Osteoblast (primary cell): ENCODE measurements around the gene ROS1. TPM values are rescaled to one million over a fixed set of nuclear protein-coding genes. Genes with fewer than 3 reads are reported as not detected.

Source experiments
- DNase-seq: peaks from one replicate; pipeline ENCODE4 v3.0.0; 2011; ENCODE audit warnings: low spot score, mixed read lengths; ENCODE audit not compliant: insufficient read length; ENCODE audit errors: missing footprints
- H2AFZ ChIP-seq: 2 replicates; pipeline ENCODE4 v1.6.0; 2011; ENCODE audit warnings: mild to moderate bottlenecking, low read length
- H3K27ac ChIP-seq: 2 replicates; pipeline ENCODE4 v1.5.1; 2011; ENCODE audit warnings: mild to moderate bottlenecking, low read depth, low read length, moderate library complexity
- H3K27me3 ChIP-seq: 2 replicates; pipeline ENCODE4 v1.6.0; 2012; ENCODE audit warnings: mild to moderate bottlenecking, control low read depth, inconsistent platforms, low read length, moderate library complexity; ENCODE audit not compliant: insufficient read depth
- H3K36me3 ChIP-seq: 2 replicates; pipeline ENCODE4 v1.5.1; 2011; ENCODE audit warnings: mild to moderate bottlenecking, low read length, control low read depth, moderate library complexity; ENCODE audit not compliant: insufficient read depth
- H3K4me1 ChIP-seq: 2 replicates; pipeline ENCODE4 v1.5.1; 2011; ENCODE audit warnings: mild to moderate bottlenecking, low read length, control low read depth, moderate library complexity; ENCODE audit not compliant: insufficient read depth
- H3K4me2 ChIP-seq: 2 replicates; pipeline ENCODE4 v1.6.0; 2011; ENCODE audit warnings: mild to moderate bottlenecking, low read length; ENCODE audit not compliant: insufficient read depth
- H3K4me3 ChIP-seq: fragments of 200-600 bp; sonication (generic); 3 replicates; pipeline ENCODE4 v1.5.1; 2012; ENCODE audit warnings: mild to moderate bottlenecking, low read length, inconsistent platforms; ENCODE audit not compliant: insufficient read depth
- H3K79me2 ChIP-seq: 2 replicates; pipeline ENCODE4 v1.6.0; 2012; ENCODE audit warnings: mild to moderate bottlenecking, low read length, control low read depth, inconsistent platforms; ENCODE audit not compliant: insufficient read depth
- H3K9me3 ChIP-seq: 2 replicates; pipeline ENCODE4 v1.5.1; 2011; ENCODE audit warnings: low read depth, low read length, control low read depth
- H4K20me1 ChIP-seq: 2 replicates; pipeline ENCODE4 v1.6.0; 2012; ENCODE audit warnings: mild to moderate bottlenecking, low read length, control low read depth; ENCODE audit not compliant: insufficient read depth
- CTCF ChIP-seq: IDR thresholded peaks from 2 replicates; pipeline ENCODE4 v1.5.1; 2011; ENCODE audit warnings: mild to moderate bottlenecking, low read depth, low read length, moderate library complexity; ENCODE audit errors: extremely low read depth
- total RNA-seq: library from RNA; depleted of rRNA; stranded (reverse); fragments of >200 nt; gene quantifications from 2 replicates; pipeline ENCODE4 v1.2.3, GENCODE V29; 2012

ROS1 gene
- total RNA-seq, 1 donor, result 1.4 TPM

- H3K4me2 ChIP-seq, result no peak overlapping the region
- no peaks in the 10 kb centered on the region for H4K20me1 ChIP-seq
- H3K4me1 ChIP-seq, result peaks cover 7% of the 10 kb centered on the region
- H3K79me2 ChIP-seq, result no peaks in the 10 kb centered on the region
- H3K36me3 ChIP-seq, result no peaks in the 10 kb centered on the region
- no peak overlapping the region for H3K27ac ChIP-seq
- peaks cover 2% of the 10 kb centered on the region for H3K9me3 ChIP-seq
- TF ChIP-seq CTCF, result no peak
- DNase-seq, result no peak
- H3K27me3 ChIP-seq, result peaks cover 97% of the 10 kb centered on the region
- no peak overlapping the region for H2AFZ ChIP-seq
- no peak overlapping the region for H3K4me3 ChIP-seq
These were observed 157.8 kb downstream of the ROS1 start for GRCh38 chr6:117267766-117268534.

- DNase-seq, result no peak
- TF ChIP-seq CTCF, result no peak
- Histone ChIP-seq H3K36me3 (no peaks in the 10 kb centered on the region), H3K4me2 (no peak overlapping the region), H2AFZ (no peak overlapping the region), H4K20me1 (no peaks in the 10 kb centered on the region), H3K27ac (no peak overlapping the region), H3K79me2 (no peaks in the 10 kb centered on the region), H3K4me1 (peaks cover 7% of the 10 kb centered on the region), H3K27me3 (peaks cover 97% of the 10 kb centered on the region), H3K4me3 (no peak overlapping the region), H3K9me3 (peaks cover 2% of the 10 kb centered on the region)
These were observed 158.7 kb downstream of the ROS1 start for GRCh38 chr6:117267054-117267347.

- TF ChIP-seq CTCF, result no peak
- Histone ChIP-seq H3K4me3 (no peak overlapping the region), H3K79me2 (no peaks in the 10 kb centered on the region), H3K27me3 (peaks cover 97% of the 10 kb centered on the region), H2AFZ (no peak overlapping the region), H4K20me1 (no peaks in the 10 kb centered on the region), H3K36me3 (no peaks in the 10 kb centered on the region), H3K4me2 (peak overlapping the region; percentile 78), H3K4me1 (peaks cover 7% of the 10 kb centered on the region), H3K27ac (no peak overlapping the region), H3K9me3 (peaks cover 2% of the 10 kb centered on the region)
- peak; percentile 88 for DNase-seq
These were observed 159.3 kb downstream of the ROS1 start for GRCh38 chr6:117266257-117267053.

- no peaks in the 10 kb centered on the region for H4K20me1 ChIP-seq
- H3K27ac ChIP-seq, result no peak within 1 kb of the TSS
- peaks cover 96% of the 10 kb centered on the region for H3K27me3 ChIP-seq
- H3K36me3 ChIP-seq, result no peaks in the 10 kb centered on the region
- peak; percentile 85 for DNase-seq
- peak within 1 kb of the TSS; percentile 59 for H3K4me3 ChIP-seq
- peak within 1 kb of the TSS; percentile 78 for H3K4me2 ChIP-seq
- peak within 1 kb of the TSS; percentile 67 for H2AFZ ChIP-seq
- TF ChIP-seq CTCF, result no peak
- H3K79me2 ChIP-seq, result no peaks in the 10 kb centered on the region
- peaks cover 2% of the 10 kb centered on the region for H3K9me3 ChIP-seq
- peaks cover 7% of the 10 kb centered on the region for H3K4me1 ChIP-seq
These were observed 160.1 kb downstream of the ROS1 start, which contains the start of gene VGLL2 for GRCh38 chr6:117265410-117266256. Gene VGLL2, plus strand, starts transcription at chr6:117265558. Its CDS starts 206 bp downstream, at chr6:117265764.
